IPS DF 19.7 (cell line): ENCODE measurements around the gene MS4A10.

ENCODE experiments used
- DNase-seq: peaks from one replicate; pipeline ENCODE4 v3.0.0-alpha.2; 2013; ENCODE audit warnings: low read depth, low spot score

Gene MS4A10

DNA sequence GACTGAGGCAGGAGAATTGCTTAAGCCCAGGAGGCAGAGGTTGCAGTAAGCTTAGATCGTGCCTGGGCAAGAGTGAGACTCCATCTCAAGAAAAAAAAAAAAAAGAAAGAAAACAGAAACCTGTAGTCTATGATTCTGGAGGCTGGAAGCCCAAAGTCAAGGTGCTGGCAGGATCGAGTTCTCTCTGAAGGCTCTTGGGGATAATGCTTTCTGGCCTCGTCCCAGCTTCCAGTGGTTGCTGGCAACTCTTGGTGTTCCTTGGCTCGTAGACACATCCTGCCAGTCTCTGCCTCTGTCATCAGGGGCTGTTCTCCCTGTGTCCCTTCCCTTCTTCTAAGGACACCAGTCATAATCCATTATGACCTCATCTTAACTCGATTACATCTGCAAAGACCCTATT lies 40.0 kb downstream of the MS4A10 start:
- DNase-seq: no peak

DNA sequence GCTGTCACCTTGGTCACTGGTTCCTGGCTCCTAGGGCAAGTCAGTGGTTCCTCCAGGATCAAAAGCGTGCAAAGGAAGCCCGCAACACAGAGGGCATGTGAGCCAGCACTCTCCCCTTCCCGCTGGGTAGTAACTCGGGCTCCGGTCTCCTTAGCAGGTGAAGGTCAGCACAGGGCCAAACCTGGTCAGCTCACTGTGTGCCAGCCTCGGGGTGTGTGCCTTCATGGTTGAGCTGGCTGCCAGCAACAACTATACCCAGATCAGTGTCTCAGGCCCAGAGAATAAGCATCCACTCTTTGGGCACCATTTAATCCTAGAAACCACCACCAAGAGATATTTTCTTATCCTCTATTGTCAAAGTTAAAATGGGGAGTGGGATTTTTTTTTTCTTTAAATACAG lies 40.7 kb downstream of the MS4A10 start:
- no peak for DNase-seq

DNA sequence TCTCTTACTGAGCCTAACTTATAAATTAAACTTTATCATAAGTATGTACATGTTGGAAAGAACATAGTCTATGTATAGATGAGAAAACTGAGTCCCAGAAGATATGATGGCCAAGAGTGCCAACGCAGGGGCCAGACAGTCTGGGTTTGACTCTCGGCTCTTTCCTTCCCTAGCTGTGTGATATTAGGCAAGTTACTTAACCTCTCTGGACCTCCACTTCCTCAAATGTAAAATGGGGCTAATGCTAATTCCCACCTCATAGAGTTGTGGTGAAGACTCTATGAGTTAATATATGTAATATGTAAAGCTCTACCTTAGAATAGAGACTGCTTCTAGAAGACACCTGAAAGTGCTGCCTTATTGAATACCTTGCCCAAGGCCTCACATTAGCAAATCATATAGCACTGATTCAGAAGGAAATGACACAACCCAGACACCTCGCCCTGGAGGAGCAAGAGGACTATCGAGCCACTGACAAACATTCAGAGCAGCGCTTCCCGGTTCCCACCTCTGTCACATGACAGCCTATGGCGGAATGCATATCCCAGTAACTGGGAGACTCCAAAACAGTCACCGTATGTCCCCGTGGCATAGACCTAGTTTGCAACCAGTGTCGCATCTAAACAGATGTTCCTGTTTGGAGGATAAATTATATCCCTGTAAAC lies 45.5 kb downstream of the MS4A10 start:
- DNase-seq: no peak

DNA sequence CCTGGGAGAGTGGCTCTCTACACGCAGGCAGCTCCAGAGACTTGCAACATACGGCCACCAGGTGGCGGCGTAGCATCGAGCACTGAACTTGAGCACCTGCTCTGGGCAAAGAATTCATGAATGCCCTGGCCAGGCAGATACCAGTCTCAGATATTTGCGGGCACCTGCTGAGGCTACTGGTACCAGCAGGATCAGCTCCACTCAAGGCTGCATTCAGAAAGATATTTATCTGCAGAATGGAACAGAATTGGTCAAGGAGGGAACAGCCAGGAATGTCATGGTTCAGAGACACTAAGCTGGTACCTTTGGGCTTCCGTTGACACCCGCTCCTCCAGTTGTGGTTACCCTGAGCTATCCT lies 46.0 kb downstream of the MS4A10 start:
- no peak for DNase-seq

DNA sequence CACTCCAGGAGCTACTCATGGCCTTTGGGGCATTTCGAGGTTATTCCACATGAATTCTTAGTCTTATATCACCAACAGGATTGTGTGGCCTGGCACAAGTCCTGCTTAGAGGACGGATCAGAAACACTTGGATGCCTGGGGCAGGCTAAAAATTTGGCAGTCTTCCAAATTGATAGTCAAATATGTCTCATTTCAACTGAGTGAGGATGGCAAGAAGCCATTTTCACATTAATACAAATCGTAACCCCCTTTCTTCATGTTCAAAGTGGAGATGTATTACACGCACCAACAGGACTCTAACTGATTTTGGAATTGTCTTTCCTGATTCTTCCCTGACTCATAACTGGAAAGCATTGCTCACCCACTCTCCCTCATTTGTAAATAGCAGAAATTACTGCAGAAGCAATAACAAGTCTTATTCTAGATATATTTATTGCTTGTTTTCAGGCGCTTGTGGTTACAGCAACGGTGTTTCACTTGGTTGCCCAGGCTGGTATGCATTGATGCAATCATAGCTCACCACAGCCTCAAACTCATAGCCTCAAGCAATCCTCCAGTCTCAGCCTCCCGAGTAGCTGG lies 46.5 kb downstream of the MS4A10 start:
- no peak for DNase-seq

DNA sequence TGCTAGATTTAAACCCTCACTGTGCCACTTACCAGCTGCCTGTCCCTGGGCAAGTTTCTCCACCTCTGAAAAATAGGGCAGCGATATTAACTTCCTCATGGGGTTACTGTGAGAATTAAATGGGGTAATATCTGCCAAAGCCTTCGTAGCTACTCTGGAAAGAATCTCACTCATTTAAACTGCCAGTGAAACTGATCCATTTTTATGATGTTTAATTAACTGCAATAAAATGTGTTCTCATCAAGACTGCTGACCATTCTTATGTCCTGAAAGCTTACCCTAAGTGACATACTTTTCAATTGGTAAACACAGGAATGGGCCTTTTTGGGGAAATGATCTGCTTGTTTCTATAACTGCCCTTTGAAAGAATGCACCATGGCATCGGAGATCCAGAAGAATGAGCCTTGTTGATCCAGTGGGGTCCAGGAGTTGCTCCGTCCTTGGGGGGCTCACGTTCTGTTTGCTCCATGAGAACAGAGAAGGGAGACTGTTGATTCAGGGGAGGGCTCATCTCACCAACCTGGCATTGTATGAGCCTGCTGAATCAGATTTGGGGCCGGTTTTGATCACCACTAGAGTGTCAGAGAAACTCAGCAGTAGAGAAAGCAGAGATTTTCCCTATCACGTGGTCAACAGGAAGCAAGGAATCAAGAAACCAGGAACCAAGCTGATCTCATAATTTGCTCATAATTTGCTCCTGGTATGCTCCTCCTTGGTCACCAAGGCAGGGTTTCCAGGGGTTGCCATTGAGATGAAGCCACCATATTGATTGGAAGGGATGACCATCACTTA lies 49.8 kb downstream of the MS4A10 start:
- no peak for DNase-seq

DNA sequence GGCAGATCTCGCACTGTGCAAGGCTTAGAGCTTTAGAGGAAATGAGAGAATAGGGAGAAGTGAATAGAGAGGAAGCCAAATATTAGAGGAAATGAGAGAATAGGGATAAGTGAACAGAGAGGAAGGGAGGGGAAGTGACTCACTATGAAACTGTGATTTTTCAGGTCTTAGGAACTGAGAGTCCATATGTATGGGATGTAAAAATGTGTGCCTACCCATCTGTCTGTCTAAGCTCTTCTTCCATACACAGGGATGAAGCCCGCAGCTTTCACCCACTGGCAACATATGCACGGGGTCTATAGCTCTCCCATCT lies 50.4 kb downstream of the MS4A10 start:
- DNase-seq: no peak

DNA sequence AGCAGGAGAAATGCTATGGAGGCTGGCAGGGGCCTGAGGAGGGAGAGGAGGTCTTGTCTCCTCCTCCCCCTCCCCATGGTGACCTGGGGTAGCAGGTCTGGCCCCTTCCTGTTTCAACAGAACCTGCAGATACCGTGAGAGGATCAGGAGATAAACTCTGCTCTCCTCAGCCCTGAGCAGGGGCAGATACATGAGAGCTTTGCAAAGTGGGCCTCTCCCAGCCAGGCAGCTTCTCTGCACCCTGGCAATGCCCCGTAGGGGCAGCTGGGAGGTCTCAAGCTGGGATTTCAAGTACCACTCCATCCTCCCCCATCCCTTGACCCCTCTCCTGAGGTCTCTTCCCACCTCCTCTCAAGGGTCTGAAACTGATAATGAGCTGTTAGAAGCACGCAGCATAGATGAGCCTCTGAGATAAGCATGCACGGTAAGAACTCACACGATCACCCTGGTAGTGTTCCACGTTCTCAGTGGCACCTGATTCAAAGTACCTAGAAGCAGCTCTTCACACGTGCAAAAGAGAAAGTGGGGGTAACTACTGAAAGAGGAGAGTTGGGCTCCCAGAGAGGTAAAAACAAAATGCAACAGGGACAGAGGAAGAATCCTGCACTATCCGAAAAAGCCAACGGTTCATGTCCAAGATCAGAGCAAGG lies 51.9 kb downstream of the MS4A10 start:
- DNase-seq: no peak

DNA sequence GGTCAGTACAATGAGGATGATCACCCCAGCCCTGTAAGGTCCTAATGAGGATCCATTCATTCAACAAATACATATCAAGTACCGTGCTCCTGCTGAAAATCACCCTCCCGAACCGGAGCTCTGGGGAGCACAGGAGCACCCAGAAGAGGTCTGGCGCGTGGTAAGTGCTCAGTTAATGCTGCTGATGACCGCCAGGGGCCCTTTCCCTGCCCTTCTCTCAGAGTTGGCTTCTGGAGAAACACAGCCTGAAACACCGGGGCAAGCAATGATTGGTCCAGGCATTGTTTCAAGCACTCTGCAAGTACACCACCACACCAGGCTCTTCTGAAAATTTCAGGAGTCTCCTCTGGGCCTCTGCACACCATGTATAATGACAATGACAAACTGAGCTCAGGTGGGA lies 53.0 kb downstream of the MS4A10 start:
- DNase-seq: no peak

DNA sequence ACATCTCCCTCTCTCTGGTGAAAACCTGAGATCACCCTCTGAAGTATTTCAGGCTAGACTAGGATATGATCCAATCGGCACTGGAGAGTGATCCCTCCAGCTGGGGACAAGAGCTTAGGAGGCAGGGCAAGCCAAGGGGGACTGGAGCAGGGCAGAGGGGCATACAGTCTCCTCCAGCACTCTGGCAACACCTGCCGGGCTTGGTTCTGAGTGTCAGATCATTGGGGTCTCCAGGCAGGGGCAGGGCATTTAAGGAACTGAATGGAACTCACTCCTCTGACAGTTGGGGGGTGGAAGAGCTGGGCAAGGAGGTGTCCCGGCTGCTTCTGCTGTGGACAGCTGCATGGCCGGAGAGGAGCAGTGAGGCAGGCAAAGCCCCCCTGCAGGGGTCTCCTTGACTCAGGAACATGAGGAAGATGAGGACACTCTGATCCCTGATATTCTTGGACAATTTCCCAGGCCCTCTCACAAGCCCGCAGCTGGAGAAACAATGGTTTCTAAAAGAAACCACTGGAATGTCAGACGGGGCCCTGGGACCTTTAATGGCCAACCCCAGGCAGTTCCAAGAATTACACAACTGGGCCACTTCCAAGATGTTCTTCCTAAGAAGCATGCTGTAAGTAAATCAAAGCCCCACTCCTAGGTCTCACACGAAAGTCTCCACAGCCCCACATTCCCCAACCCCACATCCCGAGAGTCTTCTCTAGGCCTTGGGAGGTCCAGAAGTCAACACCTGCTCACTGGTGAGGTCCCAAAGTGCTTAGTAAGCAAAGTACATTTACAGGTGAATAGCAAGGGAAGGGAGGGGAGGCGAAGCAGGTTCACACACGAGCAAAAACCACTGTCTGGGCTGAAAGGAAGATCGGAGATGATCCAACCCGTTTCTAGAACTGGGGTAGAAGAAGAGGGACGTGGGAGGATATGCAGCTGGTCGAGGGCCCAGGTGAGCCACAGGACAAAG lies 55.6 kb downstream of the MS4A10 start:
- no peak for DNase-seq

DNA sequence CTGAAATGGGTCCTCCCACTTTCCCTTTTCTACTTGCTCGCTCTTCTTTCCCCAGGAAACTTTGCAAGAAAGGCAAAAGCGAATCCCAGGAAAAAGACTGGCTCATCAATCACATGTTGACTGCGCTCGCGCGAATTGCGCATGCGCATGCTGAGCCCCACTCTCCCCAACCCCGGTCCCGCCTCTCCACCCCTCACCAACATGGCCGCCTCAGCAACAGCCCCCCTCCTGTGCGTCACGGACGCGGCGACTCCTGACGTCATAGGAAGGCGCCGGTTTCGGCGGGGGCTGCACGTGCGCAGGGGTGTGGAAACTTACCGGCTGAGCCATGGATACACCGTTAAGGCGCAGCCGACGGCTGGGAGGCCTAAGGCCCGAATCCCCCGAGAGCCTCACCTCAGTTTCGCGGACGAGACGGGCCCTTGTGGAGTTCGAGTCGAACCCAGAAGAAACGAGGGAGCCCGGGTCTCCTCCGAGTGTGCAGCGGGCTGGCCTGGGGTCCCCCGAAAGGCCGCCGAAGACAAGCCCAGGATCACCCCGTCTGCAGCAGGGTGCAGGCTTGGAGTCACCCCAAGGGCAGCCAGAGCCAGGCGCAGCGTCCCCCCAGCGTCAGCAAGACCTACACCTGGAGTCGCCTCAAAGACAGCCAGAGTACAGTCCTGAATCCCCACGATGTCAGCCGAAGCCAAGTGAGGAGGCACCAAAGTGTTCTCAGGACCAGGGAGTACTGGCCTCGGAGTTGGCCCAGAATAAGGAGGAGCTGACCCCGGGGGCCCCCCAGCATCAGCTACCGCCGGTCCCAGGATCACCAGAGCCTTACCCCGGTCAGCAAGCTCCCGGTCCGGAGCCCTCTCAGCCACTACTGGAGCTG lies 56.9 kb downstream of the MS4A10 start, which contains the start of gene CCDC86:
TSS of gene CCDC86 (plus strand) at position 317 of the 871 bp plus-strand sequence. CDS start at position 329, 12 bp downstream.
- peak; percentile 65 for DNase-seq

DNA sequence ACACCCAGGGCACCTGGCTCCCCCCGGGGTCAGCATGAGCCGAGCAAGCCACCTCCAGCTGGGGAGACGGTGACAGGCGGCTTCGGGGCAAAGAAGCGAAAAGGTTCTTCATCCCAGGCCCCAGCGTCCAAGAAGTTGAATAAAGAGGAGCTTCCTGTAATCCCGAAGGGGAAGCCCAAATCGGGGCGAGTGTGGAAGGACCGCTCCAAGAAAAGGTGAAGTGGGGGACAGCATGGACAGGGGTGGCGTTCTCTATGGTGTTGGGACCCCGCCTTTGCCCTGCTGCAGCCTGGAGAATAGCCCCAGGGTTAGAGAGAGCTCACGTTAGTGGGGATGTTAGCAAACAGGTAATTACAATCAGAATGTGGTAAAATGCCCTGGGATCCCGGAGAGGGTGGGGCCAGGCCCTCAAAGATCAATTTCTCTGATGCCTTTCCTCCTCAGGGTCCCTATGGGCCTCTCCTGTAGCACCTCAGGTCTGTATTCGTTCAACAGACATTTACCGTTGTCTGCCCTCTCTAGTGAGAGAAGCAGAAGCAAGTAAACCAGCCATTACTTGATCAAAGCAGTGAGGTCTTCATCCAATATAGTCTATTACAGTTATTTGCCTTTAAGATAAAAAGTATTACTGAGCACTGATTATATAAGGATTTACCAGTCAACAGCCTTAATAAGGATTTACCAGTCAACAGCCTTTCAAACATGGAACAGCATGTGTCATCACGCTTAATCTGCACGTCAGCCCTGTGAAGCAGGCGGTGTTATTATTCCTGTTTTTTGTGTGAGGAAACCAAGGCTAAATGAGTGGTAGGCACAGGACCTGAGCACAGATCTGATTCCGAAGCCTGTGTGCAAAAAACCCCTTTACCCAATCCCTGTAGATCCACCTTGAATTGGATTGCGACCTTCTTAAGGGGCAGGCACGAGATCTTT lies 57.8 kb downstream of the MS4A10 start:
- no peak for DNase-seq

DNA sequence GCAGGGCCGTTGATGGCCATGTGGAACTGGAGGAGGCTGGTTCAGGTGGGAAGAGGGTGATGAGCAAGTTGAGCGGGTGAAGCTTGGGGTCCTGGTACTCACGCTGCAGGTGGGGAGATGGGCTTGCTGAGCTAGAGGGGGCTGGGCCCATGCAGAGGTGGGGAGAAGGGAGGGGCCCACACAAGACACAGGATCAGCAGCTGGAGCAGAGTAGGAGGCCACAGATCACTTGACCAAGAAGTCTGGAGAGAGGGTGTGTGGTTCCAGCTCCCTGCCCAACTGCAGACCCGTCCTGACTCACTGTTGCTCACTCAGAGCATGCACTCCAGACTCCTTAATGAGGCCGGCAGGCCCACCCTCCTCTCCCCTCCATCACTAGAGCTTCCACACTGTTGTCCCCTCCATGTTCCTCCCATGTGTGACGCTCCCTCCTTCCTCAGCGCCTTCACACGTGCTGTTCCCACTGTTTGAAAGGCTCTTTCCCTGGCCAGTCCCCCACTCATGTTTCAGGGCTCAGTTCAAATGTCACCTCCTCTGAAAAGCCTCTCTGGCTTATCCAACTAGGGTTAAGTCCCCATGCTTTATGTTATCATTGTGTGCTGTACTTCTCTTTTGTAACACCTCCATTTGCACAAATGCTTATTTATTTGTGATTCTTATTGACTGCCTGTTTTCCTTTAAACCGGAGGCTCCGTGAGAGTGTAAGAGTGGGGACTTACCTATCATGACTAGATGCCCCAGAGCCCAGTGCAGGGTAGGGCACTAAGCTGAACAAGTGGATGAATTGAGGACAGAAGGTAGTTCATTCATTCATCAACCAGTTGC lies 59.1 kb downstream of the MS4A10 start:
- DNase-seq: no peak

DNA sequence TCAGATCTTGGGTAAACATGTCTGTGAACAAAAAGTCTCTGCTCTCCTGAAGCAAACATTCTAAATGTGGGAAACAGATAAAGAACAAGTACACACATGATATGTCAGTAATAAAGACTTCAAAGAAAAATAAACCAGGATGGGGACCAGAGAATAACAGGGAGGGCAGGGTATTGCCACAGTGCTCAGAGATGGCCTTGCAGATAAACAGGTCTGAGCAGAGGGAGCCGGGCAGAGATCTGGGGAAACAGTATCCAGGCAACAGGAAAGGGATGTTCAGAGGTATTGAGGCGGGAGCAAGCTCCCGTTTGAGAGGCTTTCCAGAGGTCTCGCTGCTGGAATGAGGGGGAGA lies 59.7 kb downstream of the MS4A10 start:
- DNase-seq: no peak

DNA sequence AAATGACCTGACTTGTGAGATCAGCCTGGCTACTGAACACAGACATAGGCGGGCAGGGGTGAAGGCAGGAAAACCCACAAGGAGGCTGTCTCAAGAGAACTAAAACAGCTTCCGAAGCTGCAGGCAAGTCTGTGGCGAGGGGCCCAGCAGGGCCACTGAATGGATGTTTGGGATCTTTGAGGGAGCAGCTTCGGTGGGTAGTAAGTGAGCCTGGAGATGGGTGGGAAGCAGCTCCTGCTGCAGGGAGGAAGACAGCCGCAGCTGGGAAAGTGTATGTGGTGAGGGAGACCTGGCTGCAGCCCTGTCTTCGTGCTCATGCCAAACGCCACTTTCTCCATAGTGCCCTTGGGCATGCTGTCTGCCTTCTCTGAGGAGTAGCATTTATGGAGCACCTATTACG lies 60.2 kb downstream of the MS4A10 start:
- no peak for DNase-seq

DNA sequence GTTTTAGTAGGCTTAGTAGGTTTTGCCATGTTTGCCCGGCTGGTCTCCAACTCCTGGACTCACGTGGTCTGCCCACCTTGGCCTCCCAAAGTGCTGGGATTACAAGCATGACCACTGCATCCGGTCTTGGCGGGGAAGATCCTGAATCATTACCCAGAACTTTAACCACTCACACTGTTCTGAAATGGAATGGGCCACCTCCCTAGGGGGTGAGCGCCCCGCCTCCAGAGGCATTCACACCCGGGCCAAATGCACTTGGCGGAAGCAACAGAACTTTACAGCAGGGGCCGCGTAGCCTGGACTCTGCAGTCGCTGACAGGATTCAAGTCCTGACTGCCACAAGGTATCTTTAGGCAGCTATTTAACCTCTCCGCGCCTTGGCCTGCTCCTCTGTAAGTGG lies 62.1 kb downstream of the MS4A10 start:
- DNase-seq: no peak

DNA sequence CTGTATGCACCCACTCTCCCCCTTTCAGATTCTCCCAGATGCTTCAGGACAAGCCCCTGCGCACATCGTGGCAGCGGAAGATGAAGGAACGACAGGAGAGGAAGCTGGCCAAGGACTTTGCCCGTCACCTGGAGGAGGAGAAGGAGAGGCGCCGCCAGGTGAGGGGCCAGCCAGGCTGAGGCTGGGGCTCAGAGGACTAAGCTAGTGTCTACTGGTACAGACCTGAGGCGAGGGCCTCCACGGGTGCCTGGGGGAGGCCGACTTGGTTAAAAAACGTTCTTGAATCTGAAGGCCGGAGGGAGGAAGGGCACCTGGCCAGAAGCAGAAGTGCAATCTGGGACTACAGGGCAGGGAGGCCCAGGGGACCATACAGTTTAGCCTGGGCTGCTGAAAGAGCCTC lies 62.8 kb downstream of the MS4A10 start:
- no peak for DNase-seq

DNA sequence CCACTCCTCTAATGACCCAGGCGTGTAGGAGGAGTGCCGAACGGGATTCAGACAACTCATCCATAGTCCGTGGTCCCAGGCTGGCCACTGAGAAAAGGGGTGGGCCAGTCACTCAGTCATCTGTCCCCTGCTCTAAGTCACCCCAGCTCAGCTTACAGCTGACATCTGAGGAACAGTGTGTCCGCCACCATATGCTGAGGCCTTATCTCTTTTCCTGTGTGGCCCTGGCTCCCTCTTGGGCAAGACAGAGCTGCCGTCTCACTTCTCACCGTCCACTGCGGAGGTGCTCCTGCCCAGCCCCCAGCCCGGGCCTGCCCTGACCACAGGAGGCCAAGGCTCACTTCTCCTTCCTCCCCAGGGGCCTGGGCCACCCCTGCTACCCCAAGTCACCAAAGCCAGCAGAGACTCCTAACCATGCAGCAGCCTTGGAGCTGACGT lies 63.6 kb downstream of the MS4A10 start:
- no peak for DNase-seq
